Activated CD4-positive, alpha-beta memory T cell treated with anti-CD3 and anti-CD28 coated beads for 36 hours (primary cell): ENCODE results near the gene IGF2. TPM values are rescaled to one million over a fixed set of nuclear protein-coding genes. Genes with fewer than 3 reads are reported as not detected.
"Not testable (repeated sequence)": the region's sequence is repeated elsewhere in the genome, so short reads cannot be mapped to it uniquely, and the experiment has no call there.

Source experiments
- CTCF ChIA-PET: fragments of 350-600 bp; sonication (Branson Sonifier 250); formaldehyde crosslinking; loops from one replicate; lab custom pipeline; 2021; ENCODE audit warnings: antibody characterized with exemption, inconsistent platforms; lab: Charles Lee
- POLR2A ChIA-PET: fragments of 350-600 bp; sonication (Branson Sonifier 250); formaldehyde crosslinking; loops from one replicate; lab custom pipeline; 2021; ENCODE audit warnings: antibody characterized with exemption; lab: Charles Lee
- DNase-seq: peaks from one replicate; pipeline ENCODE4 v3.0.0-alpha.2; 2020
- H3K27ac Mint-ChIP-seq: one replicate; pipeline ENCODE4 v1.8.0; 2021; ENCODE audit warnings: mixed read lengths
- H3K27me3 Mint-ChIP-seq: one replicate; pipeline ENCODE4 v1.8.0; 2021; ENCODE audit warnings: mixed read lengths
- H3K36me3 Mint-ChIP-seq: one replicate; pipeline ENCODE4 v1.8.0; 2021; ENCODE audit warnings: mixed read lengths
- H3K4me1 Mint-ChIP-seq: one replicate; pipeline ENCODE4 v1.8.0; 2021; ENCODE audit warnings: low read depth, mixed read lengths
- H3K4me3 Mint-ChIP-seq: one replicate; pipeline ENCODE4 v1.8.0; 2021; ENCODE audit warnings: mild to moderate bottlenecking, mixed read lengths
- H3K9me3 Mint-ChIP-seq: one replicate; pipeline ENCODE4 v1.8.0; 2021; ENCODE audit warnings: mixed read lengths
- intact Hi-C: fragments of 100-400 bp; cut with micrococcal nuclease; formaldehyde crosslinking; loops from one replicate; pipeline ENCODE4 v1.15.1; 2023
- total RNA-seq, 2 experiments: library from RNA; stranded (reverse); gene quantifications; one replicate each; pipeline ENCODE4 v1.2.3, GENCODE V29; 2021

Gene IGF2
- total RNA-seq, 2 experiments from 2014 or later, result 26.5 to 27.0 TPM

GRCh38 chr11:2124736-2125484, 14.3 kb downstream of the IGF2 start:
- H3K9me3 Mint-ChIP-seq, POLR2A ChIA-PET, H3K36me3 Mint-ChIP-seq, H3K4me3 Mint-ChIP-seq, intact Hi-C loops, H3K27ac Mint-ChIP-seq, H3K4me1 Mint-ChIP-seq, DNase-seq: not testable (repeated sequence)
- H3K27me3 Mint-ChIP-seq, result peaks cover 23% of the 10 kb centered on the region
- CTCF ChIA-PET, result interaction anchor here (0.8 to 1.5 kb wide), 2 partner anchors 17 to 27 kb away, joined by 3 to 6 read pairs; no protein-coding TSS in a partner anchor

- Mint-ChIP-seq H3K27me3 (peaks cover 29% of the 10 kb centered on the region), H3K36me3 (no peaks in the 10 kb centered on the region), H3K9me3 (no peaks in the 10 kb centered on the region), H3K4me3 (no peak overlapping the region), H3K27ac (no peak overlapping the region), H3K4me1 (no peaks in the 10 kb centered on the region)
- intact Hi-C loops, result no loop called here
- no peak for DNase-seq
- POLR2A ChIA-PET, result no interaction called here
- CTCF ChIA-PET, result interaction anchor here (1.5 kb wide), 1 partner anchor 28 kb away, joined by 6 read pairs; no protein-coding TSS in a partner anchor
These were observed 15.6 kb downstream of the IGF2 start for GRCh38 chr11:2123628-2123960.

- Mint-ChIP-seq H3K36me3 (no peaks in the 10 kb centered on the region), H3K27me3 (peaks cover 29% of the 10 kb centered on the region), H3K4me3 (no peak overlapping the region), H3K27ac (no peak overlapping the region), H3K9me3 (no peaks in the 10 kb centered on the region), H3K4me1 (no peaks in the 10 kb centered on the region)
- ChIA-PET CTCF (interaction anchor here (0.6 to 1.0 kb wide), 3 partner anchors 26 to 35 kb away, joined by 3 to 4 read pairs (median 3); no protein-coding TSS in a partner anchor), POLR2A (no interaction called here)
- intact Hi-C loops, result no loop called here
- no peak for DNase-seq
These were observed 16.1 kb downstream of the IGF2 start for GRCh38 chr11:2122907-2123627.

- POLR2A ChIA-PET, result no interaction called here
- no peak overlapping the region for H3K4me3 Mint-ChIP-seq
- H3K36me3 Mint-ChIP-seq, result no peaks in the 10 kb centered on the region
- peaks cover 29% of the 10 kb centered on the region for H3K27me3 Mint-ChIP-seq
- no peak overlapping the region for H3K27ac Mint-ChIP-seq
- CTCF ChIA-PET, result interaction anchor here (0.6 to 1.0 kb wide), 3 partner anchors 27 to 34 kb away, joined by 3 to 4 read pairs (median 3); no protein-coding TSS in a partner anchor
- intact Hi-C loops, result no loop called here
- no peak for DNase-seq
- H3K4me1 Mint-ChIP-seq, result no peaks in the 10 kb centered on the region
- no peaks in the 10 kb centered on the region for H3K9me3 Mint-ChIP-seq
These were observed 16.8 kb downstream of the IGF2 start for GRCh38 chr11:2122222-2122906.

- no peaks in the 10 kb centered on the region for H3K4me1 Mint-ChIP-seq
These were observed 17.7 kb downstream of the IGF2 start for GRCh38 chr11:2121227-2122130.

GRCh38 chr11:2120359-2121100, 18.7 kb downstream of the IGF2 start:
- POLR2A ChIA-PET, result no interaction called here
- intact Hi-C loops, result no loop called here
- peaks cover 5% of the 10 kb centered on the region for H3K9me3 Mint-ChIP-seq
- H3K27ac Mint-ChIP-seq, result no peak overlapping the region
- DNase-seq, result no peak
- peaks cover 28% of the 10 kb centered on the region for H3K27me3 Mint-ChIP-seq
- no peak overlapping the region for H3K4me3 Mint-ChIP-seq
- CTCF ChIA-PET, result interaction anchor here (1.2 kb wide), 1 partner anchor 32 kb away, joined by 3 read pairs; no protein-coding TSS in a partner anchor
- no peaks in the 10 kb centered on the region for H3K4me1 Mint-ChIP-seq
- no peaks in the 10 kb centered on the region for H3K36me3 Mint-ChIP-seq

More at GRCh38 chr11:2121227-2122130, 17.7 kb downstream of the IGF2 start:
- Mint-ChIP-seq H3K27ac (no peak overlapping the region), H3K36me3 (no peaks in the 10 kb centered on the region), H3K4me3 (no peak overlapping the region), H3K9me3 (peaks cover 2% of the 10 kb centered on the region), H3K27me3 (peaks cover 28% of the 10 kb centered on the region)
- no peak for DNase-seq
- POLR2A ChIA-PET, result no interaction called here
- intact Hi-C loops, result no loop called here
- CTCF ChIA-PET, result interaction anchor here (1.2 kb wide), 1 partner anchor 31 kb away, joined by 3 read pairs; no protein-coding TSS in a partner anchor

- H3K4me1 Mint-ChIP-seq, result no peaks in the 10 kb centered on the region
- H3K9me3 Mint-ChIP-seq, result peaks cover 5% of the 10 kb centered on the region
- CTCF ChIA-PET, result no interaction called here
- H3K36me3 Mint-ChIP-seq, result no peaks in the 10 kb centered on the region
- intact Hi-C loops, result no loop called here
- DNase-seq, result no peak
- POLR2A ChIA-PET, result no interaction called here
- H3K27me3 Mint-ChIP-seq, result peaks cover 20% of the 10 kb centered on the region
- no peak overlapping the region for H3K4me3 Mint-ChIP-seq
- no peak overlapping the region for H3K27ac Mint-ChIP-seq
These were observed 20.5 kb downstream of the IGF2 start for GRCh38 chr11:2118677-2119076.

- DNase-seq, result no peak
- ChIA-PET POLR2A (no interaction called here), CTCF (no interaction called here)
- Mint-ChIP-seq H3K36me3 (no peaks in the 10 kb centered on the region), H3K9me3 (peaks cover 5% of the 10 kb centered on the region), H3K4me1 (no peaks in the 10 kb centered on the region), H3K27ac (no peak overlapping the region), H3K4me3 (no peak overlapping the region), H3K27me3 (peaks cover 13% of the 10 kb centered on the region)
- intact Hi-C loops, result no loop called here
These were observed 22.5 kb downstream of the IGF2 start for GRCh38 chr11:2116680-2117079.

GRCh38 chr11:2115308-2115707, 23.9 kb downstream of the IGF2 start:
- intact Hi-C loops, result no loop called here
- H3K9me3 Mint-ChIP-seq, result peaks cover 5% of the 10 kb centered on the region
- H3K4me1 Mint-ChIP-seq, result no peaks in the 10 kb centered on the region
- H3K4me3 Mint-ChIP-seq, result no peak overlapping the region
- H3K27me3 Mint-ChIP-seq, result peaks cover 9% of the 10 kb centered on the region
- no peak overlapping the region for H3K27ac Mint-ChIP-seq
- no peaks in the 10 kb centered on the region for H3K36me3 Mint-ChIP-seq
- DNase-seq, result no peak
- ChIA-PET CTCF (no interaction called here), POLR2A (no interaction called here)

- CTCF ChIA-PET, result interaction anchor here (1.4 kb wide), 1 partner anchor 35 kb away, joined by 6 read pairs; no protein-coding TSS in a partner anchor
- peaks cover 5% of the 10 kb centered on the region for H3K9me3 Mint-ChIP-seq
- DNase-seq, result no peak
These were observed 24.6 kb downstream of the IGF2 start for GRCh38 chr11:2114430-2115241.

More at GRCh38 chr11:2114430-2115241, 24.6 kb downstream of the IGF2 start:
- no peak overlapping the region for H3K27ac Mint-ChIP-seq
- H3K27me3 Mint-ChIP-seq, result peaks cover 4% of the 10 kb centered on the region
- H3K36me3 Mint-ChIP-seq, result no peaks in the 10 kb centered on the region
- H3K4me1 Mint-ChIP-seq, result no peaks in the 10 kb centered on the region
- H3K4me3 Mint-ChIP-seq, result no peak overlapping the region
- intact Hi-C loops, result no loop called here
- POLR2A ChIA-PET, result no interaction called here
